Activated T-cell treated with anti-CD3 and anti-CD28 coated beads, Interleukin-2, amount 50 U/mL, for 4 hours (primary cell): ENCODE data around the gene EPHB3. TPM values are rescaled to one million over a fixed set of nuclear protein-coding genes. Genes with fewer than 3 reads are reported as not detected.
"Not testable (repeated sequence)": the region's sequence is repeated elsewhere in the genome, so short reads cannot be mapped to it uniquely, and the experiment has no call there.

Experiments used
- ATAC-seq, 2 donors: fragments of 200-7000 bp; cut with Tn5 transposase; one replicate each; pipeline ENCODE4 v1.10.0; 2021
- DNase-seq: peaks from one replicate; pipeline ENCODE4 v3.0.0-alpha.2; 2020
- H3K27me3 Mint-ChIP-seq: one replicate; pipeline ENCODE4 v1.8.0; 2021; ENCODE audit warnings: low read depth, mixed read lengths
- H3K36me3 Mint-ChIP-seq: one replicate; pipeline ENCODE4 v1.8.0; 2022; ENCODE audit warnings: mixed read lengths; ENCODE audit not compliant: insufficient read depth
- H3K4me1 Mint-ChIP-seq: one replicate; pipeline ENCODE4 v1.8.0; 2021; ENCODE audit warnings: low read depth, mixed read lengths
- H3K4me3 Mint-ChIP-seq: one replicate; pipeline ENCODE4 v1.8.0; 2021; ENCODE audit warnings: mild to moderate bottlenecking, moderate library complexity, mixed read lengths
- H3K9me3 Mint-ChIP-seq: one replicate; pipeline ENCODE4 v1.8.0; 2021; ENCODE audit warnings: mixed read lengths
- total RNA-seq, 3 donors: library from RNA; stranded (reverse); gene quantifications; one replicate each; pipeline ENCODE4 v1.2.1, GENCODE V29; 2021

The EPHB3 gene
- total RNA-seq, 3 donors from 2014 or later, result 0.15 TPM; not detected in 2

DNA sequence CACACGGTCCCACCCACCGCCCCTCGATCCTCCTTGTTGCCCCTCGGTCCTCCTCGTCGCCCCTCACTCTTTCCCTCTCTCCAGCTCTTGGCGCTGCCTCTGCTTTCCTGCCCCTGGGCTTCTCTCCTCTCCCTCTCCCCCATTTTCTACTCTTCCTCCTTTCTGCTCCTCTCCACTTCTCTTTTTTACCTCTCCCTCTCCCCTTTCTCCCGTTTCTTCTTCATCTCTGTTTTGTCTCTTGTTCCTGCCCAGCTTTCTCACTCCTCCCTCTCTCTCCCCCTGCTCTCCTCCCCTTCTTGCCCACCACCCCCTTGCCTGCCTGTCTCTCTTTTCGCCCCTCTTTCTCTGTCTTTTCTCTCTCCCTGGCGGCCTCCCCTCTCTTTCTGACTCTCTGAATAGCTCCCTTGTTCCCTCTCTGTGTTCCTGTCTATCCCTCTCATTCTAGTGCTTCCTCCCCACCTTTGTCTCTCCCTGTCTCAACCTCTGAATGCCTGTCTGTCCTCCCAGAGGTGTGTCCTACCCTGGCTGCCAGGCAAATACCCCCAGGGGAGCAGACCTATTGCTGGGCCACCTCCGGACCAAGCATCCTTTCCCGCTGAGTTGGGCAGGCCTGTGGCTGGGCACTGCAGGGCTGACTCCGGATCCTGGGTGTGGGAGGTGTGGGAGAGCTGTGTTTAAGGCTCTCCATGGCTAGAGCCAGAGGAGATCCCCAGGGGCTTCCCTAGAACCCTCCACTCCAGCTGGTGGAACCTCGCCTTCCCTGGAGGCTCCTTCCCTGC, 41.0 kb downstream of the EPHB3 start:
- peaks cover 26% of the 10 kb centered on the region for H3K4me1 Mint-ChIP-seq
- DNase-seq (no peak), ATAC-seq (no peak)
- no peak overlapping the region for H3K4me3 Mint-ChIP-seq
- peaks cover 57% of the 10 kb centered on the region for H3K27me3 Mint-ChIP-seq
- H3K36me3 Mint-ChIP-seq, result no peaks in the 10 kb centered on the region
- no peaks in the 10 kb centered on the region for H3K9me3 Mint-ChIP-seq

DNA sequence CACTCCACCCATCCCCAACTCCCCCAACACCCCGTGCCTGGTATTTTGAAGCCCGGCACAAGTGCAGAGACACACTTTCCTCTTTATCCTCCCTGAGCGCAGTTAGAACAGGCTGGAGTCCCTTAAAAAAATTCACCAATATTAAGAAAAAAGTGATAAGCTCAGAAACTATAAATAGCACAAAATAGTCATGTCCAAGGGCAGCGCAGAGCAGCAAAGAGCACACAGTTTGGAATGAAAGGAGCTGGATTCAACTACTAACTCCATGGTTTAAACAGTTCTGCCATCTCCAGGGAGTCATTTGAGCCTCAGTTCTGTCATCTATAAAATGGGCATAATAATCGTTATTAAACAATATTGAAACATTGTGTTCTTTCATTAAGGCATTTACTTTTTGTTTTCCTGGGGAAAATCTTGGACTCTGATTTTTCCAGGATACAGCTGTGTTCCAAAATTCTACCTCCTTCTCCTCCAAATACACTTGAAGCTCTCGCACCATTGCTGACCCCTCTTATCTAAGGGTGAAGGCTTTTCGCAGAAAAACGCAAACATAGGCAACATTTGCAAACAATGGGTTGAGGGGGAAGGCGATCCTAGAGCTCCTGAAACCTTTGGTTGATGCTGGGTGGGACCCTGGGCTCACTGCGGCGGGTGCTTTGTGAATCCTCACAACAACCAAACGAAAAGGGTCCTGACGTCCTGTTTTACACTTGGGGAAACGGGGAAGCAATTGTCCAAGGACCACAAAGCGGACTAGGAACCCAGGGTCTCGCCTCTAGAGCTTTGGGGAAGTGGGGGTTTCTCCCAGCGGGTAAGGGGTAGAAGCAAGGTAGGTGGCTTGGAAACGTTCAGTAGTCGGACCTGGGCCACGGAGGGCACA, 41.8 kb downstream of the EPHB3 start:
- Mint-ChIP-seq H3K4me3 (peak overlapping the region; percentile 13), H3K36me3 (no peaks in the 10 kb centered on the region), H3K4me1 (peaks cover 34% of the 10 kb centered on the region), H3K9me3 (no peaks in the 10 kb centered on the region), H3K27me3 (peaks cover 57% of the 10 kb centered on the region)
- no peak for ATAC-seq
- DNase-seq, result no peak

DNA sequence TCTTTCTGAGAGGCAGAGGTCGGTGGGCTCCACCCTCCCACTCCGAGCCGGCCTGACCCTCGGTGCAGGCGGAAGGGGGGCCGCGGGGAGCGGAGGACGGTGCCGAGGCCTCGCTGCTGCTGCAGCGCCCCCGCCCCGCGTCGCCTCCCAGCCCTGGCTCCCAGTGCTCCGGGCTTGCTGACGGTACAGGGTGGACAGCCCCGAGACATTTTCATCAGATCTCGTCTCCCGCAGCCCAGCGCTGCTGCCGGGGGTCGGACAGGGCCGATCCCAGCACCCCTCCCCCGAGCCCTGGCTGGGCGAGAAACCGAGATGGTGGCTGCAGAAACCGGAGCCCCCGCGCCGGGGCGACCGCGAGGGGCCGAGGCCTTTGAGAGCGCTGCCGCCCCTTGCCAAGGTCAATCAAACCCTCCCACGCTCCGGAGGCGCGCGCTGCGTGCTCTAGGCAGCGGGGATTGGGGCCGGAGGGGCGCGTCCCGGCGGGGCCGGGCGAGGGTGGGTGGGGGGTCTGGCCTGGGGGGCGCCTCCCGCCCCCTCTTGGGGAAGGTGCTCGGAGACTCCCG, 42.5 kb downstream of the EPHB3 start:
- Mint-ChIP-seq H3K4me3 (peak overlapping the region; percentile 13), H3K4me1 (peaks cover 38% of the 10 kb centered on the region), H3K36me3 (no peaks in the 10 kb centered on the region), H3K9me3 (no peaks in the 10 kb centered on the region), H3K27me3 (peaks cover 57% of the 10 kb centered on the region)
- ATAC-seq (peak in 1 of 2 donors; percentile 18), DNase-seq (no peak)

DNA sequence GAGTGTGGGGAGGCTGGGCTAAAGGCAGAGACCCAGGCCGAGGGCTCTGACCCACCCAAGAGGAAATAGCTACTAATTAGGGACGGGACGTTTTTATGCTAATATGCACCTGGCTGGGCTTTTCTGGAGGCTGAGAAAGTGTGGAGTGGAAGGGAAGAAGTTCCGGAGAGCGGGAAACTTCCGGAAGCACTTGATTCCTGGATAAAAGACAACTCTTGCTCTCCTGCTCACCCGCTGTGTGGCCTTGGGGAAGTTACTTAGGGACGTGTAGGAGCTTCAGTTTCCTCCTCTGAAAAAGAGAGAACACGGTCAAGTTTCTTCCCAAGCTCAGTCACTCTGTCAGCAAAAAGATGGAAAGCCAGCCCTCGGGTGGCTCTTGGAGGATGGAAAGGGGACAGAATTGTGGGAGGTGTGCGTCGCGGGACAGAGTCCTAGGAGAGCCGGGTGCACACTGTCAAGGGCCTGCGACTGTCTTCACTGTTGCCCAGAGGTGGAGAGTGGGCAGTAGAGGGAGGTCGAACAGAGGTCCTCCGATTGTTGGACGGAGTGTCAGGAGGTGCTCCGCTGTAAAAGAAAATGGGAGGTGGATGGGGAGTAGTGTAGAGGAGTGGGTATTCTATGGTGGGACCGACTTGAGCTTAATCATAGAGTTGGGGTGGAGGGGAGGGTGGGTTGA, 43.2 kb downstream of the EPHB3 start:
- no peak for ATAC-seq
- Mint-ChIP-seq H3K4me3 (no peak overlapping the region), H3K9me3 (no peaks in the 10 kb centered on the region), H3K4me1 (peaks cover 41% of the 10 kb centered on the region), H3K27me3 (peaks cover 56% of the 10 kb centered on the region), H3K36me3 (no peaks in the 10 kb centered on the region)
- DNase-seq, result no peak

DNA sequence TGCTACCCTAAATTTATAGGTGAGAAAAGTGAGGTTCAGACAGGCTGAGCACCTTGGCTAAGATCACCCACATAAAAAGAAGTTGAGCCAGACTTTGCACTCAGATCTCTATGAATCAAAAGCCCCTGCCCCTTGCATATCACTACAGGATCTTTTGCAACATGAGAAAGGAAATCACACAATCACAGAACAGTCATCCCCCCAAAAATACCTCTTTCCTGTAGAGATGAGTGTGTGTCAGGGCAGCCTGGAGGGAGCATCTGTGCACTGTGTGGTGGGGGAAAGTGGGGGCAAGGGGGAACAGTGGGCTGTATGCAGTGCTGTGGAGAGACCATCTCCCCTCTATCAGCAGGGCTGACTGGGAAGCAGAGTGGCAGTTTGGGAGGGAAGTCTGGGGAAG, 46.6 kb downstream of the EPHB3 start:
- Mint-ChIP-seq H3K4me3 (no peak overlapping the region), H3K9me3 (no peaks in the 10 kb centered on the region), H3K4me1 (peaks cover 31% of the 10 kb centered on the region), H3K36me3 (no peaks in the 10 kb centered on the region), H3K27me3 (peaks cover 31% of the 10 kb centered on the region)
- ATAC-seq (peak; percentile 89 to 93), DNase-seq (no peak)

DNA sequence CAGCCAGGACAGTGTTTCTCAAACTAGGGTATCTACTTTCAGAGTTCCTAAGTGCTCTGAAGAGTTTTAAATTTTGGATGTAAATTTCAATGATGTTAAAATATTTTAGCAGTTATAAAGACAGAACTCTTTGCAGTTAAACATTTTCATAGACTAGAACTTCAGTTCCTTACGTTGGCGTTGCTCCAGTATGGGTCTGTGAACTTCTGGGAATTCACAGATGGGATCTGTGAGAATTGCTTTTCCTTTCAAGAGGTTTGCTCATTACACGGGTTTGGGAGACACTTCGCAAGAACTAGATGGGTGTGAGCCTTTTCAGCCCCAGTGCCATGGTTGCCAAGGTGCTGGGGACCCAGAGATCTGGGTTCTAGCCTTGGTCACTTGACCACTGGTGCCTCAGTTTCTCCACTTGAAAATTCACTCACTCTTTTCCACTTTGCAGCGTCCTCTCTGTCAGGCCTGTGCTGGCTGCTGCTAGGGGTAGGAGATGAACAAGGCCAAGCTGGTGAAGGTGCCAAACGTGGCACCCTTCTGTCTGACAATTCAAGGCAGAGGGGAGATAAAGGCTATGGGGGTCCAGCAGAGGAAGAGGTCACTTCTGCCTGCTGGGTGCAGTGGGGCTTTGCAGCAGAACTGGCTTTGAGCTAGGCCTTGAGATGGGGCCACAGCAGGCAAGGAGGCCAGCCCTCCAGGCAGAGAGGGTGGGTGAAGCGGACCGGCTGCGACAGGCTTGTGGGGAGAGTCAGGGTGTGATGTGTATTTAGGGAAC, 48.1 kb downstream of the EPHB3 start:
- Mint-ChIP-seq H3K4me1 (peaks cover 24% of the 10 kb centered on the region), H3K27me3 (peaks cover 26% of the 10 kb centered on the region), H3K4me3 (no peak overlapping the region), H3K9me3 (no peaks in the 10 kb centered on the region), H3K36me3 (no peaks in the 10 kb centered on the region)
- DNase-seq, result no peak
- ATAC-seq, result no peak

DNA sequence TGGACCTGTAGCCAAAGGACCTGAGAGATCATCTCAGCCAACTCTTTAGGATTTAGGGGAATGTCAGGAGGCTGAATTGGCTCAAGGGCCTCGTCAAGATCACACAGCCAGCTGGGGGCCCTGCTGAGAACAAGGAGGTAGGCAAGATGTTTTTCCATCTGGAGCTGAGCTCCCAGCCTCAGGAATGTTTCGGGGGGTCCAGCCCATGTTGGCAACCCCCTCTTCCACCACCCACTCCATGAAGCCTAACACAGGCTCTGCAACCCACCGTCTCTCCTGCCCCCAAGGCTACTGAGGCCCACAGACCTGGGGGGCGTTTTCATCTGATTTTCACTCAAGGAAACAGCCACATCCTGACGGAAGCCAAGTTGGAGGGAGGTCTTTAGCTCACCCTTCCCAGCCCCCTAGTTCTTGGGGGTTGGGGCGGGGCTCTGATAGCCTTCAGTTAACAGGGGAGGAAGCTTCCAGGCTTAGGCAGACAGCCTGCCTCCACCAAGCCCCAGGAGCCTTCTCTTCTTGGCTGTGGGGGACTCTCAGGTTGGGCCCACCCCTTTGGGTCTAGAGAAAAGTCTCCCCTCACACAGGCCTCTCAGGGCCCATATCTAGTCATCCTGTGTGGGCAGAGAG, 48.8 kb downstream of the EPHB3 start:
- peaks cover 22% of the 10 kb centered on the region for H3K27me3 Mint-ChIP-seq
- no peak for ATAC-seq
- H3K4me3 Mint-ChIP-seq, result no peak overlapping the region

DNA sequence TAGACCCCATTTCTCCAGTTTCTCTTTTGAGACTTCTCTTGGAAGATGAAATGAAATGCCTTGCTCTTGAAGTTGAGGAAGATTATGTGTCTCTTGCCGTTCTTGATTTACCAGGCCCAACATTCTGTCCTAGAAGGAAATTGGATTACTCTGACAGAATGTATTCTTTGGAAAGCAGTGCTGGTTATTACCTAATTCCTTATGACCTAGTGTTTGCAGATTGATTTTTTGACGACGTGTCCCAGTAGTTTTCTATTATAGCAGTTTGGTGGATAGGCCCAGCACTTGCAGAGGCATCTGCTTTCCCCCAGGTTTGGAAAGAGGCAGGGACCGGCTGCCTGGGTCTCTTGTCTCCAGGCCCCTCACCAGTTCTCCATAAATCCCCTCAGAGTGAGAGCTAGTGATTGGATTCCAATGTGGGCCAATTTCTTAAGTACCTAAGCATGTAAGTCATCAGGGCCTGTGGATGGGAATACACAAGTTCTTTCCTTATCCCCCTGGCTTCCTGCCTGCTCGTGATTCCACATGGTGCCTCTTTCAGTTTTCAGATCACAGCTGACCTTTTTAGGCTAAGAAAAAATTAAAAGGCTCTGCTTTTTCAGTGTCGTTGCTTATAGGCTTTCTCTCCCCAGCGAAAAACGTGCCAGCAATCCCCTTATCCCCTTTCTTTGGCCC, 50.2 kb downstream of the EPHB3 start:
- H3K27me3 Mint-ChIP-seq, result peaks cover 22% of the 10 kb centered on the region
- no peak for ATAC-seq
- H3K4me1 Mint-ChIP-seq, result peaks cover 21% of the 10 kb centered on the region
- H3K9me3 Mint-ChIP-seq, result no peaks in the 10 kb centered on the region
- DNase-seq, result no peak
- no peak overlapping the region for H3K4me3 Mint-ChIP-seq
- H3K36me3 Mint-ChIP-seq, result no peaks in the 10 kb centered on the region

More for the DNA sequence above, 48.8 kb downstream of the EPHB3 start:
- Mint-ChIP-seq H3K9me3 (no peaks in the 10 kb centered on the region), H3K4me1 (peaks cover 22% of the 10 kb centered on the region), H3K36me3 (no peaks in the 10 kb centered on the region)
- no peak for DNase-seq

DNA sequence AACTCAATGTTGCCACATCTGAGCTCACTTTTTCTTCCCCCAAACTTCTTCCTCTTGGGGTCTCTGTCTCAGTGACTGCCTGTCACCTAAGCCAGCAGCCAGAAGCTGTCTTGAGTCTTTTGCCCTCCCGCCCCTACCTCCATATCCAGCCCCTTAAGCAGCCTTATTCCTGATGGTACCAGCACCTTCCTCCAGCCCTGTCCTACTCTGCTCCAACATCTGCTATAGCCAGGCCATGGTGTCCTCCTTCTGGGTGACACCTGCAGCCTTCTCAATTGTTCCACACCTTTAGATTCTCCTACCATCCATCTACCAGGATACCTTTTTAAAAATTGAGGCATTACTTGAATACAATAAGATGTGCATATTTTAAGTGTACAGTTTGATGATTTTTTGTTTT, 53.8 kb downstream of the EPHB3 start:
- H3K36me3 Mint-ChIP-seq, result no peaks in the 10 kb centered on the region
- H3K4me3 Mint-ChIP-seq, result no peak overlapping the region
- no peaks in the 10 kb centered on the region for H3K9me3 Mint-ChIP-seq
- H3K4me1 Mint-ChIP-seq, result peaks cover 15% of the 10 kb centered on the region
- DNase-seq (no peak), ATAC-seq (no peak)
- peaks cover 23% of the 10 kb centered on the region for H3K27me3 Mint-ChIP-seq

DNA sequence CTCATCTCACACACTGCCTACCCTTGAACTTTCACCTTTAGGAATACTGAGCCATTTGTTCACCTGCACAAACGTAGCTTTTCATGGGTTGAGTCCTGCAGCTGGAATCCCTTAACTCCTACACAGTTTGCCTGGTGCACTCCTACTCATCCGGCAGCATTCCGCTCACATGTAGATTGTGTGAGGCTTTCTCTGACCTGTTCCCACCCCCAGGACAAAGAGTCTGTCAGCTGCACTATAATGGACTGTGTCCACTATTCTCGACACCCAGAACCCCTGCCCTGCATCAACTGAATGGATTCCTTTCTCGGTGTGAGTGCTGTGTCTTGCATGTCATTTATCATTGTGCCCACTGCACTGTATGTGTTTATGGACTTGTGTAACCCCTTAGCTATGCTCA, 54.9 kb downstream of the EPHB3 start:
- H3K4me1 Mint-ChIP-seq, result peaks cover 17% of the 10 kb centered on the region
- H3K27me3 Mint-ChIP-seq, result peaks cover 23% of the 10 kb centered on the region
- no peak for DNase-seq
- no peaks in the 10 kb centered on the region for H3K36me3 Mint-ChIP-seq
- H3K9me3 Mint-ChIP-seq, result no peaks in the 10 kb centered on the region
- H3K4me3 Mint-ChIP-seq, result no peak overlapping the region
- ATAC-seq, result no peak

DNA sequence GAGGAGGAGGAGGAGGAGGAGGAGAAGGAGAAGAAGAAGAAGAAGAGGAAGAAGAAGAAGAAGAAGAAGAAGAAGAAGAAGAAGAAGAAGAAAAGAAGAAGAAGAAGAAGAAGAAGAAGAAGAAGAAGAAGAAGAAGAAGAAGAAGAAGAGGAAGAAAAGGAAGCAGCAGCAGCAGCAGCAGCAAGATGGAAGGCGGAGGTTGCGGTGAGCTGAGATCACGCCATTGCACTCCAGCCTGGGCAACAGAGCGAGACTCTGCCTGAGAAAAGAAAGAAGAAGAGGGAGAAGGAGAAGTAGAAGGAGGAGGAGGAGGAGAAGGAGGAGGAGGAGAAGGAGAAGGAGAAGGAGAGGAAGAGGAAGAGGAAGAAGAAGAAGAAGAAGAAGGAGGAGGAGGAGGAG, 55.7 kb downstream of the EPHB3 start:
- peaks cover 22% of the 10 kb centered on the region for H3K27me3 Mint-ChIP-seq
- not testable (repeated sequence) for H3K36me3 Mint-ChIP-seq

DNA sequence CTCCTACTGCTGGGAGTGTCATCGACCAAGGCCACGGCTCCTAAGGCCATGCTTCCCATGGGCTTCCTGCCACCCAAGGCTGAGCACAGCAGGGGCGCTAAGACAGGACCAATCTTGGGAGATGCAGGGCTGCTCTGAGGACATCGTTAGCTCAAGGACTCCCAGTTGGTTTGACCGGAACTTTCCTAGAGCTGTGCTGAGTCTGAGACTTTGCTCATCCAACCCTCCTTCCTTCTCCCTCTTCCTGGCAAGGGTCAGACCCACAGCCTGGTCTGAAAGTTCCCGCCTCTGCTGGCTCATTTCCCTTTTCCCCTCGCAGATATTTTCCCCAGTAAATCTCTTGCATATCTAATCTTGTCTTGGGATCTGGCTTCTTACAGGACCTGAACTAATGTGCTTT, 57.2 kb downstream of the EPHB3 start:
- peaks cover 19% of the 10 kb centered on the region for H3K27me3 Mint-ChIP-seq
- DNase-seq, result no peak
- peaks cover 17% of the 10 kb centered on the region for H3K4me1 Mint-ChIP-seq
- H3K4me3 Mint-ChIP-seq, result no peak overlapping the region
- no peak for ATAC-seq
- H3K9me3 Mint-ChIP-seq, result no peaks in the 10 kb centered on the region
- no peaks in the 10 kb centered on the region for H3K36me3 Mint-ChIP-seq

More for the DNA sequence above, 55.7 kb downstream of the EPHB3 start:
- H3K4me3 Mint-ChIP-seq, DNase-seq, ATAC-seq, H3K9me3 Mint-ChIP-seq: not testable (repeated sequence)
- peaks cover 17% of the 10 kb centered on the region for H3K4me1 Mint-ChIP-seq

DNA sequence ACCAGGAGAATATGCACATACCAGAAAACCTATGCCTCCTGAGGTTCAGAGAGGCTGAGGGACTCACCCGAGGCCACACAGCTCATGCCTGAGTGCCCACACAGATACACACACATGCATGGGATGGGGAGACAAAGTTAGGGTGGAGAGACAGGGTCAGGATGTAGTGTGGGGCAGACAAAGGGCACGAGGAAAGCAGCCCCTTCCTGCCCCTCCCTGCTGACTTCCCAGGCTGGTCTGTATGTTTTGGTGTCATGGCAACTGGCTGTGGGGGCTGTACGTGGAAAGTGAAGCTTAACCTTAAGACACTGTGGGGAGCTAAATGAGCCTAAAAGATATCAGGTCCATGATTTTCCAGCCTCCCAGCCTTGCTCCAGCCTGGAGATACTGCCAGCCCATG, 57.8 kb downstream of the EPHB3 start:
- Mint-ChIP-seq H3K4me1 (peaks cover 17% of the 10 kb centered on the region), H3K9me3 (no peaks in the 10 kb centered on the region), H3K27me3 (peaks cover 17% of the 10 kb centered on the region), H3K36me3 (no peaks in the 10 kb centered on the region), H3K4me3 (no peak overlapping the region)
- DNase-seq, result no peak
- no peak for ATAC-seq
